ENCODE results near the gene HOXA11. TPM values are rescaled to one million over a fixed set of nuclear protein-coding genes. Genes with fewer than 3 reads are reported as not detected.

The HOXA11 gene
- total and polyA plus RNA-seq, 11 donors = not detected

GRCh38 chr7:27131390-27131819, 53.6 kb downstream of the HOXA11 start:
- ATAC-seq (no peak), DNase-seq (no peak)
- Histone ChIP-seq H3K27ac (peak overlapping the region in 5 of 12 donors; percentile 57 to 89 (median 66)), H3K9me3 (no peaks in the 10 kb centered on the region), H3K4me1 (peaks cover 0 to 16% (median 0%) of the 10 kb centered on the region in 12 donors), H3K4me3 (peak overlapping the region in 11 of 12 donors; percentile 34 to 67 (median 55)), H3K27me3 (peaks cover 21 to 97% (median 90%) of the 10 kb centered on the region in 9 donors), H3K36me3 (no peaks in the 10 kb centered on the region)
- TF ChIP-seq CTCF (IDR thresholded peaks at IDR 0.05) (no peak), POLR2A (IDR thresholded peaks at IDR 0.05) (no peak)
- intact Hi-C loops (cut with DNase I) = loop anchor here in 3 of 10 donors (5.0 kb wide), 2 partner anchors 34 to 269 kb away; partner anchors contain the start of genes SKAP2 (in 2 of the 3) and HOXA1 (in 1 of the 3)
- 16 to 29% (median 21%) methylated on average over 12 of the region's 12 CpGs for WGBS, 4 donors

MicroRNAs within 50 kb of the gene (microRNA counts, 767-probe panel; counts per million panel counts)
- microRNA hsa-miR-196b-5p = 1,208 to 1,798 counts per million in 2 donors

Small RNA genes within 50 kb of the gene (microRNA-seq; reads per million reads assigned to microRNA genes)
- 6.9 to 25.3 (median 11.5) reads per million in 4 donors for gene MIR196B

Other genes starting within 250 kb of the HOXA11 start
- gene HOXA1, start 89.2 kb downstream of the HOXA11 start, total RNA-seq = under 1 TPM in 3 of 9 donors, not detected in 6; 0.12 to 0.66 (median 0.59) TPM
- under 1 TPM in 1 of 2 donors, not detected in 1; 0.07 TPM for gene HOXA1, start 89.2 kb downstream of the HOXA11 start, polyA plus RNA-seq
- gene HOXA2, start 82.5 kb downstream of the HOXA11 start, total RNA-seq = under 1 TPM in 2 of 9 donors, not detected in 7; 0.14 to 0.57 TPM
- under 1 TPM in 1 of 2 donors, not detected in 1; 0.03 TPM for gene HOXA2, start 82.5 kb downstream of the HOXA11 start, polyA plus RNA-seq
- gene HOXA4, start 54.5 kb downstream of the HOXA11 start, total RNA-seq = 1 to 10 TPM in 3 of 9 donors, under 1 TPM in 5, not detected in 1; 0.23 to 2.6 (median 0.88) TPM
- gene HOXA4, start 54.5 kb downstream of the HOXA11 start, polyA plus RNA-seq = under 1 TPM; 0.50 to 0.69 TPM
- 1 to 10 TPM in 1 of 9 donors, under 1 TPM in 2, not detected in 6; 0.28 to 2.8 (median 0.44) TPM for gene HOXA5, start 41.6 kb downstream of the HOXA11 start, total RNA-seq
- under 1 TPM in 1 of 2 donors, not detected in 1; 0.07 TPM for gene HOXA5, start 41.6 kb downstream of the HOXA11 start, polyA plus RNA-seq
- not detected for gene HOXA6, start 37.5 kb downstream of the HOXA11 start, total RNA-seq
- gene HOXA6, start 37.5 kb downstream of the HOXA11 start, polyA plus RNA-seq = not detected
- gene HOXA3, start 32.6 kb downstream of the HOXA11 start, total RNA-seq = 1 to 10 TPM in 3 of 9 donors, under 1 TPM in 4, not detected in 2; 0.19 to 3.1 (median 0.67) TPM
- gene HOXA3, start 32.6 kb downstream of the HOXA11 start, polyA plus RNA-seq = under 1 TPM; 0.07 to 0.11 TPM
- under 1 TPM in 1 of 9 donors, not detected in 8; 0.29 TPM for gene HOXA7, start 28.6 kb downstream of the HOXA11 start, total RNA-seq
- not detected for gene HOXA7, start 28.6 kb downstream of the HOXA11 start, polyA plus RNA-seq
- gene HOXA9, start 19.7 kb downstream of the HOXA11 start, total RNA-seq = under 1 TPM in 1 of 9 donors, not detected in 8; 0.29 TPM
- not detected for gene HOXA9, start 19.7 kb downstream of the HOXA11 start, polyA plus RNA-seq
- gene HOXA10, start 10.9 kb downstream of the HOXA11 start, total RNA-seq = under 1 TPM in 2 of 9 donors, not detected in 7; 0.18 to 0.36 TPM
- under 1 TPM in 1 of 2 donors, not detected in 1; 0.06 TPM for gene HOXA10, start 10.9 kb downstream of the HOXA11 start, polyA plus RNA-seq
- gene HOXA13, start 14.9 kb upstream of the HOXA11 start, total RNA-seq = not detected
- not detected for gene HOXA13, start 14.9 kb upstream of the HOXA11 start, polyA plus RNA-seq
- gene EVX1, start 57.6 kb upstream of the HOXA11 start, total RNA-seq = not detected
- gene EVX1, start 57.6 kb upstream of the HOXA11 start, polyA plus RNA-seq = not detected

Data from heart left ventricle (tissue), 16 donors.